Psoas muscle (tissue), 8 donors: ENCODE data around the gene FAM149B1. TPM values are rescaled to one million over a fixed set of nuclear protein-coding genes. Genes with fewer than 3 reads are reported as not detected.

Experiments
- ATAC-seq, 4 donors: fragments of 200-7000 bp; cut with Tn5 transposase; one replicate each; pipeline ENCODE4 v1.9.1; 2020; ENCODE audit warnings: moderate library complexity in 3 of 4, mild to moderate bottlenecking in 2 of 4
- DNase-seq, 2 donors: peaks; one replicate each; pipeline ENCODE4 v3.0.0-alpha.2; 2020
- H3K27ac ChIP-seq: fragments of 200-600 bp; one replicate; pipeline ENCODE4 v1.8.0; 2022
- H3K27me3 ChIP-seq, 3 donors: fragments of 200-600 bp in 1 of 3; one replicate each; pipeline versions ENCODE4 v1.6.1 to v1.8.0; 2013 to 2022; ENCODE audit warnings: low read length in 2 of 3, mild to moderate bottlenecking in 2 of 3, moderate library complexity in 1 of 3; ENCODE audit not compliant: insufficient read depth in 3 of 3
- H3K36me3 ChIP-seq, 2 donors: fragments of 200-600 bp in 1 of 2; one replicate each; pipeline versions ENCODE4 v1.6.1 to v1.8.0; 2013 to 2022; ENCODE audit warnings: low read depth in 1 of 2, mild to moderate bottlenecking in 1 of 2, moderate library complexity in 1 of 2; ENCODE audit not compliant: insufficient read depth in 1 of 2
- H3K4me1 ChIP-seq: fragments of 200-600 bp; one replicate; pipeline ENCODE4 v1.8.0; 2022
- H3K4me3 ChIP-seq: fragments of 200-600 bp; one replicate; pipeline ENCODE4 v1.8.0; 2022; ENCODE audit warnings: mild to moderate bottlenecking
- H3K9me3 ChIP-seq: fragments of 200-600 bp; one replicate; pipeline ENCODE4 v1.8.0; 2022
- WGBS, 3 donors: extraction: QIAGEN DNeasy Blood & Tissue Kit; methylation state at CpG; one replicate each; pipeline versions ENCODE4 v1.1.6 to v1.1.7; 2013; 5-methylcytosine and 5-hydroxymethylcytosine counted together
- intact Hi-C, 2 donors: fragments of 100-400 bp; cut with DNase I; formaldehyde crosslinking; loops; one replicate each; pipeline versions ENCODE4 v1.11.0 to v1.14.2; 2022
- polyA plus RNA-seq, 3 donors: library from polyadenylated mRNA; stranded (reverse); fragments of 200-250 nt; gene quantifications; one replicate each; pipeline ENCODE4 v1.2.3, GENCODE V29; 2013
- total RNA-seq, 4 donors: library from RNA; stranded (reverse); fragmentation: NEBNext Ultra II Directional in 2 of 4; extraction: Animal tissue kit (Norgen Biotek cat#: 25700) in 2 of 4; gene quantifications; one replicate each; pipeline versions ENCODE4 v1.2.1 to v1.2.4, GENCODE V29; 2021 to 2023
- TF ChIP-seq, protein P1 (sequence below): fragments of 200-600 bp; IDR thresholded peaks from one replicate; pipeline ENCODE4 v1.8.0; 2022; ENCODE audit warnings: antibody characterized with exemption
- donor health status: healthy with polysubstance abuse.
- donor health status: DM: no; HTN: no; CAD: no; lungs with moderate emphysema.
- donor health status: Bipolar disorder and iron deficiency.
- donor health status: healthy.
- donor health status: DM: yes; HTN: yes; CAD: no.
- donor health status: DM: no; HTN: no; CAD: no.
- donor health status: DM: no; HTN: no; CAD: no.
- donor health status: DM: yes; HTN: yes; CAD: no.

FAM149B1 gene
- total and polyA plus RNA-seq, 7 donors: 8.2 to 18.1 (median 10.8) TPM

DNA sequence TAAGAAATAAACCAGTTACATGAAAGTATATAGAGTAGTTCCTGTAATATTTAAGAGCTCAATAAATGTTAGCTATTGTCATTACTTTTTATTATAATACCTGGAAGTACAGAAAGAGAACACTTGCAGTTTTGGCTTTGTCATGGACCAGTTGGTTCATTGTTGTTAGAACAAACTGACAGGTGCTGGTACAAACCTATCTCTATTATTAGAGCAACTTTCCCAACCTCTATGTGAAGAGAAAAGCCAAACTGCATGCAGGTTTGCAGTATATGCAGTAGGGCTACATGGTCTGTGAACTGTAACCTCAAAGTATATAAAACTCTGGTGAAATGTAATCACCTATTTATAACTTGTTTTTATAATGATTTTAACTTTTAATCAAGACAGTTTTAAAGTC lies 58.7 kb downstream of the FAM149B1 start:
- H3K36me3 ChIP-seq: peaks cover 2 to 21% of the 10 kb centered on the region in 2 donors

DNA sequence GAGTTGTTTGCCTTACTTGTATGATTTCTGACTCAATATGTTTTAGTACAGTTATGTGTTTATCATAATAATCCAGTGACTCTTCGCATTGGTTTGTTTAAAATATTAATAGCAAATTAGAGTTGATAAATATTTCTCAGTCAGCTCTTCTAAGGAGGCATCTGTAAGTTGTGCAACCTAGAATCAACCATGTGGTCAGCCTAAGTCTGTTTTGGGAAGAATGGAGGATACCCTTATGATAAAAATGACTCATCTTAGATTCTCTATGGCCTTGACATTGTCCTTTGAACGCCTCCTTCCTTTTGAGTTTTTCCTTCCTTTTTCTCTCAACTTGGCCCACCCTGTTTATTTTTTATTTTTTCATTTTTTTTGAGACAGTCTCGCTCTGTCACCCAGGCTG lies 60.3 kb downstream of the FAM149B1 start:
- no peak for ATAC-seq
- H3K4me3 ChIP-seq: no peak overlapping the region
- peaks cover 2 to 36% of the 10 kb centered on the region in 2 donors for H3K36me3 ChIP-seq
- no peaks in the 10 kb centered on the region for H3K27me3 ChIP-seq
- intact Hi-C loops: no loop called here
- H3K9me3 ChIP-seq: no peaks in the 10 kb centered on the region
- no peak overlapping the region for H3K27ac ChIP-seq
- WGBS, 3 donors: 90 to 95% (median 95%) methylated on average over 3 of the region's 3 CpGs
- TF ChIP-seq, protein P1, sequence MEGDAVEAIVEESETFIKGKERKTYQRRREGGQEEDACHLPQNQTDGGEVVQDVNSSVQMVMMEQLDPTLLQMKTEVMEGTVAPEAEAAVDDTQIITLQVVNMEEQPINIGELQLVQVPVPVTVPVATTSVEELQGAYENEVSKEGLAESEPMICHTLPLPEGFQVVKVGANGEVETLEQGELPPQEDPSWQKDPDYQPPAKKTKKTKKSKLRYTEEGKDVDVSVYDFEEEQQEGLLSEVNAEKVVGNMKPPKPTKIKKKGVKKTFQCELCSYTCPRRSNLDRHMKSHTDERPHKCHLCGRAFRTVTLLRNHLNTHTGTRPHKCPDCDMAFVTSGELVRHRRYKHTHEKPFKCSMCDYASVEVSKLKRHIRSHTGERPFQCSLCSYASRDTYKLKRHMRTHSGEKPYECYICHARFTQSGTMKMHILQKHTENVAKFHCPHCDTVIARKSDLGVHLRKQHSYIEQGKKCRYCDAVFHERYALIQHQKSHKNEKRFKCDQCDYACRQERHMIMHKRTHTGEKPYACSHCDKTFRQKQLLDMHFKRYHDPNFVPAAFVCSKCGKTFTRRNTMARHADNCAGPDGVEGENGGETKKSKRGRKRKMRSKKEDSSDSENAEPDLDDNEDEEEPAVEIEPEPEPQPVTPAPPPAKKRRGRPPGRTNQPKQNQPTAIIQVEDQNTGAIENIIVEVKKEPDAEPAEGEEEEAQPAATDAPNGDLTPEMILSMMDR: no peak
- peaks cover 4% of the 10 kb centered on the region for H3K4me1 ChIP-seq
- no peak for DNase-seq

More for the DNA sequence above, 58.7 kb downstream of the FAM149B1 start:
- DNase-seq: no peak
- H3K4me3 ChIP-seq: no peak overlapping the region
- intact Hi-C loops: no loop called here
- peaks cover 4% of the 10 kb centered on the region for H3K4me1 ChIP-seq
- no peak overlapping the region for H3K27ac ChIP-seq
- TF ChIP-seq, protein P1: no peak
- no peaks in the 10 kb centered on the region for H3K9me3 ChIP-seq
- peak; percentile 70 to 85 (median 82) for ATAC-seq
- H3K27me3 ChIP-seq: no peaks in the 10 kb centered on the region

GRCh38 chr10:73229567-73229966 lies 61.6 kb downstream of the FAM149B1 start:
- intact Hi-C loops: no loop called here
- Histone ChIP-seq H3K36me3 (peaks cover 2 to 49% of the 10 kb centered on the region in 2 donors), H3K9me3 (no peaks in the 10 kb centered on the region), H3K4me3 (no peak overlapping the region), H3K4me1 (peaks cover 10% of the 10 kb centered on the region), H3K27ac (no peak overlapping the region), H3K27me3 (no peaks in the 10 kb centered on the region)
- DNase-seq (no peak), ATAC-seq (no peak)
- TF ChIP-seq, protein P1: no peak
- WGBS, 3 donors: 71 to 84% (median 80%) methylated on average over 6 of the region's 6 CpGs

- Histone ChIP-seq H3K9me3 (no peaks in the 10 kb centered on the region), H3K27me3 (no peaks in the 10 kb centered on the region), H3K27ac (no peak overlapping the region), H3K4me3 (no peak overlapping the region), H3K4me1 (peaks cover 10% of the 10 kb centered on the region), H3K36me3 (peaks cover 4 to 75% of the 10 kb centered on the region in 2 donors)
- WGBS, 3 donors: 86 to 91% (median 89%) methylated on average over 8 of the region's 8 CpGs
- intact Hi-C loops: no loop called here
- TF ChIP-seq, protein P1: no peak
- ATAC-seq: no peak
- no peak for DNase-seq
These were observed 65.0 kb downstream of the FAM149B1 start for GRCh38 chr10:73232887-73233286.

DNA sequence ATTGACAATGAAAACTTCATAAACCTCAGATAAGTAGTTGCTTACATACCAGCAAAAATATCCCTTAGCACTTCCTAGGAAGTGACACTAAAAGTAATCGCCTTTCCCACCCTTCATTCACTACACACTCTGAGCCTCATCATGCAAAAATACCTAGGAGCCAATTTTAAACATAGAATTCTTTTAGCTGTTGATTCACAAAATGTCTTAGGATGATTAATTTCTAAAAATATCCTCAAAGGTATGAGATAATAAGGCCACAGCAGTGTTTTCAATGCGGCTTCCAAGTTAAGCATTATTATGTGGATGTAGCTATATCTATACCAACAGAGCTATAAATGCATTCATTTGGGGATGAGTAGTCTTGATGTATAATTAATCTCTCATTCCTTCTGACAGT lies 66.0 kb downstream of the FAM149B1 start:
- intact Hi-C loops: no loop called here
- TF ChIP-seq, protein P1: no peak

More for the DNA sequence above, 66.0 kb downstream of the FAM149B1 start:
- no peak overlapping the region for H3K4me3 ChIP-seq
- peak overlapping the region; percentile 32 for H3K27ac ChIP-seq
- peaks cover 4 to 83% of the 10 kb centered on the region in 2 donors for H3K36me3 ChIP-seq
- ATAC-seq (peak in 3 of 4 donors; percentile 31 to 80 (median 63)), DNase-seq (no peak)
- H3K27me3 ChIP-seq: no peaks in the 10 kb centered on the region
- peaks cover 10% of the 10 kb centered on the region for H3K4me1 ChIP-seq
- WGBS, 3 donors: 81 to 90% (median 87%) methylated on average over 2 of the region's 2 CpGs
- H3K9me3 ChIP-seq: no peaks in the 10 kb centered on the region
